Colonic mucosa (tissue), 4 donors: ENCODE measurements around the gene CSNK1A1. TPM values are rescaled to one million over a fixed set of nuclear protein-coding genes. Genes with fewer than 3 reads are reported as not detected.

ENCODE experiments used
- DNase-seq: peaks from one replicate; pipeline ENCODE4 v3.0.0-alpha.2; 2020
- H3K27ac ChIP-seq: fragments of 200-600 bp; one replicate; pipeline ENCODE4 v1.8.0; 2021
- H3K27me3 ChIP-seq: fragments of 200-600 bp; one replicate; pipeline ENCODE4 v1.8.0; 2021
- H3K36me3 ChIP-seq: fragments of 200-600 bp; one replicate; pipeline ENCODE4 v1.8.0; 2021
- H3K4me1 ChIP-seq: fragments of 200-600 bp; one replicate; pipeline ENCODE4 v1.8.0; 2021; ENCODE audit warnings: mild to moderate bottlenecking
- H3K4me3 ChIP-seq: fragments of 200-600 bp; one replicate; pipeline ENCODE4 v1.8.0; 2021
- H3K9ac ChIP-seq, 2 donors: one replicate each; pipeline ENCODE4 v1.7.0; 2013; ENCODE audit warnings: control low read depth in 2 of 2, low read depth in 2 of 2, low read length in 2 of 2
- H3K9me3 ChIP-seq: fragments of 200-600 bp; one replicate; pipeline ENCODE4 v1.8.0; 2021
- CTCF ChIP-seq: fragments of 200-600 bp; IDR thresholded peaks from one replicate; pipeline ENCODE4 v1.8.0; 2022; ENCODE audit warnings: antibody characterized with exemption, mild to moderate bottlenecking
- intact Hi-C: fragments of 100-400 bp; cut with DNase I; formaldehyde crosslinking; loops from one replicate; pipeline ENCODE4 v1.14.1; 2022
- total RNA-seq, 2 donors: library from RNA; stranded (reverse); fragmentation: NEBNext Ultra II Directional in 1 of 2; extraction: Animal tissue kit (Norgen Biotek cat#: 25700) in 1 of 2; gene quantifications; one replicate each; pipeline ENCODE4 v1.2.1, GENCODE V29; 2021
- donor health status: healthy.
- donor health status: DM: no; HTN: no; CAD: no.
- donor health status: DM: no; HTN: no; CAD: no.

Gene CSNK1A1
- total RNA-seq, 2 donors from 2014 or later = 248 to 257 TPM

- Histone ChIP-seq H3K4me1 (no peaks in the 10 kb centered on the region), H3K9ac (no peak overlapping the region), H3K9me3 (no peaks in the 10 kb centered on the region), H3K36me3 (no peaks in the 10 kb centered on the region), H3K27ac (no peak overlapping the region), H3K27me3 (no peaks in the 10 kb centered on the region), H3K4me3 (no peak overlapping the region)
- no peak for DNase-seq
- TF ChIP-seq CTCF = no peak
- intact Hi-C loops = loop anchor here (5.0 kb wide), 1 partner anchor 117 kb away; no protein-coding TSS in a partner anchor
Observed at GRCh38 chr5:149559706-149560105, 8.5 kb upstream of the CSNK1A1 start.

- Histone ChIP-seq H3K4me1 (no peaks in the 10 kb centered on the region), H3K36me3 (no peaks in the 10 kb centered on the region), H3K9ac (no peak overlapping the region), H3K4me3 (no peak overlapping the region), H3K9me3 (no peaks in the 10 kb centered on the region), H3K27me3 (no peaks in the 10 kb centered on the region), H3K27ac (no peak overlapping the region)
- TF ChIP-seq CTCF = no peak
- no peak for DNase-seq
- intact Hi-C loops = no loop called here
Observed at GRCh38 chr5:149552553-149553160, 1.4 kb upstream of the CSNK1A1 start.

GRCh38 chr5:149552038-149552494 lies 827 bp upstream of the CSNK1A1 start:
- H3K4me1 ChIP-seq = no peaks in the 10 kb centered on the region
- H3K9me3 ChIP-seq = no peaks in the 10 kb centered on the region
- H3K9ac ChIP-seq = peak overlapping the region; percentile 59 to 99
- DNase-seq = no peak
- TF ChIP-seq CTCF = peak; percentile 3
- intact Hi-C loops = no loop called here
- peak overlapping the region; percentile 75 for H3K4me3 ChIP-seq
- no peaks in the 10 kb centered on the region for H3K27me3 ChIP-seq
- no peaks in the 10 kb centered on the region for H3K36me3 ChIP-seq
- peak overlapping the region; percentile 98 for H3K27ac ChIP-seq

GRCh38 chr5:149550594-149551226 lies 529 bp downstream of the CSNK1A1 start:
- TF ChIP-seq CTCF = no peak
- no peaks in the 10 kb centered on the region for H3K36me3 ChIP-seq
- H3K9ac ChIP-seq = peak overlapping the region; percentile 99 to 100
- DNase-seq = peak; percentile 40
- peak overlapping the region; percentile 75 for H3K4me3 ChIP-seq
- no peaks in the 10 kb centered on the region for H3K27me3 ChIP-seq
- peak overlapping the region; percentile 98 for H3K27ac ChIP-seq
- no peaks in the 10 kb centered on the region for H3K9me3 ChIP-seq
- intact Hi-C loops = no loop called here
- H3K4me1 ChIP-seq = no peaks in the 10 kb centered on the region

- H3K27ac ChIP-seq = peak overlapping the region; percentile 98
Observed at GRCh38 chr5:149550268-149550583, 1.0 kb downstream of the CSNK1A1 start.

More at GRCh38 chr5:149550268-149550583, 1.0 kb downstream of the CSNK1A1 start:
- H3K9me3 ChIP-seq = no peaks in the 10 kb centered on the region
- H3K4me1 ChIP-seq = no peaks in the 10 kb centered on the region
- no peak for TF ChIP-seq CTCF
- peak overlapping the region; percentile 75 for H3K4me3 ChIP-seq
- no peaks in the 10 kb centered on the region for H3K36me3 ChIP-seq
- H3K9ac ChIP-seq = peak overlapping the region; percentile 99 to 100
- intact Hi-C loops = no loop called here
- no peak for DNase-seq
- no peaks in the 10 kb centered on the region for H3K27me3 ChIP-seq
